NCI-H2227 (cell line): ENCODE results near the gene GPC4.
A peak's percentile ranks its signal among the peaks of the same experiment; 100 is the strongest.

Experiments used
- DNase-seq: peaks from one replicate; lab custom pipeline; 2025; ENCODE audit not compliant: unreplicated experiment; lab: John Stamatoyannopoulos, UW

Gene GPC4

DNA sequence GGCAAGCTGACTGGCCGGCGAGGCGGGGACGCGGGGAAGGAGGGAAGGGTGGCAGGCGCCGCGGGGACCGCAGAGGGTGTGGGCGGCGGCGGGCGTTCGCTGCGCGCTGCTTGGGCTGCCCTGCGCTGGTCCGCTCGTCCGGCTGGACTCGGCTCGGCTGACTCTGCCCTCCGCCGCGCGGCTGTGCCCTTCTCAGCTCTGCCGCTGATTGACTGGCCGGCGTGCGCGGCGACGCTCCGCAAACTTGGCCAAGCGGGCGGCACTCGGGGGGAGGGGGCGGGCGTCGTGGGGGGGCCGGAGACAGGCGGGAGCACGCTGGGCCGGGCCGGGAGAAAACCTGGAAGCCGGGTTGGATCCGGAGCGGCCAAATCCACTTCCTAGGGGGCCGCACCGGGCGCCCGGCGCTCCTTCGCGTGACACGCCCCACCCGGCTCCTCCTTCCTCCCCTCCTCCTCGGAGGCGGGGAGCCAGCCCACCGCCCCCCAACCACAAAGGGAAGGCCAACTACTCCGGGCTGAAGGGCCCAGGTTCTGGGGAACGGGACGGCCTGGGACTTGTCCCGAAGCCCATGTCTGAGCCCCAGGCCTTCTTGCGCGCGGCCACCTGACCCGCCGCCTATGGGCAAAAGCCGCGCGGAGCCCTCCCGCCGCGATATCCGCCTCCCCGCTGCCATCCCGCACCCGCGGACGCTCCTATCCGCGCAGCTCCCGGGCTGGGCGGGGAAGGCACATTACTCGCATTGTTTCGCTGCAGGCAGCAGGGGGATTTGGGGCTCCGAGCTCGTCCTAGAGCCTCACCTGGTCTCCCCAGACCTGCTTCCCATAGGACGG lies at the start of gene GPC4:
Gene GPC4 (minus strand): TSS at position 214 of the 830 bp plus-strand sequence. CDS start 524 bp downstream, outside the sequence.
- peak; percentile 44 for DNase-seq

GRCh38 chrX:133461231-133461630 lies 45.9 kb upstream of the GPC4 start:
- no peak for DNase-seq

GRCh38 chrX:133454924-133455323 lies 39.6 kb upstream of the GPC4 start:
- DNase-seq, result no peak

DNA sequence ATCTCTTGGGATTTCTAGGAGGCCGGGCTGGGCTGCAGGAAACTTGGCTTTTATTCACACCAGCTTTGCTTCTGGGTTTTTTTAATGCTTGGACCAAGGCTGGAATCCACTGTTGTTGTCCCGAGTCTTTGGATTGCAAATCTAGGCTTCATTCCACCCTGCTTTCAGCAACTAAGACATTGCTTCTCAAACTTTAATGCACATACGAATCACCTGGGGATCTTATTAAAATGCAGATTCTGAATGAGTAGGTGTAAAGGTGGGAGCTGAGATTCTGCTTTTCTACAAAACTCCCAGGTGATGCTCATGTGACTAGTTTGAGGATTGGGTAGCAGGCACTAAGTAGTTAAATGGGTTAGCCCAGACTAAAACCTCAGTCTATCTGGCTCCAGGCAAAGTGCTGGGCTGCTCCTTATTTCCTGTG lies 39.2 kb upstream of the GPC4 start:
- no peak for DNase-seq

- DNase-seq, result no peak
These were observed 33.3 kb upstream of the GPC4 start for GRCh38 chrX:133448512-133449076.

- no peak for DNase-seq
These were observed 29.9 kb upstream of the GPC4 start for GRCh38 chrX:133444952-133445831.

- DNase-seq, result no peak
These were observed 28.9 kb upstream of the GPC4 start for GRCh38 chrX:133444196-133444595.

- DNase-seq, result no peak
These were observed 25.5 kb upstream of the GPC4 start for GRCh38 chrX:133440797-133441163.

DNA sequence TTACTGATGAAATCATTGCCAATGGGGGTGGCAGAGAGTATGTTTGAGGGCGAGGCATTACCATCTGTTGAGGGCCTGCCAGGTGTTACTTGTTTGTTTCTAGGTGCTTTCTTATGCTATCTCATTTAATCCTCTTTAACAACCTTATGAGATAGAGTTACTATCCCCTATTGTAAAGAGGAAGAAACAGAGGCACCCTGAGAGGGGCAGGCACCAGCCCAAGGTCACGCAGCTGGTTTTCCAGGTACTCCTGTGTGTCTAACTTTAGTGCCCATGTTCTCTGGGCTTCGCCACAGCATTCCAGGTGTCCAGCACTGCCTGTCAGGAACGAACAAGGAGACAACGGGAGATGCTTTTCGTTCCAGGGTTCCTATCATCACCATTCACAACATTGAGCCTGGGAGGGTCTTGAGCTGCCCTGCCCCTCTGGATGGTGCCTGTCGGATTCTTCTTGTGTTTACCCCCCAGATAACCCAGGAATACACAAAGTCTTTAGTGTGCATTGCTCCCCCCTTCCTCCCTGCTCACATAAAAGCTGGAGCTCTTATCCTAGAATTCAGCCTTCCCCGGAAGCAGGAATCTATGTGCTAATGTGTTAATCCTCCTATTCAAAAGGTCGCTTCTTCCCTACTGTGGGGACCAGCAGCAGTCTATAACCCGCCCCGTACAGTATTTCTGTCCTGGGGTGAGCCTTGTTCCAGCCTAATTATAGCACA lies 24.9 kb upstream of the GPC4 start:
- no peak for DNase-seq

DNA sequence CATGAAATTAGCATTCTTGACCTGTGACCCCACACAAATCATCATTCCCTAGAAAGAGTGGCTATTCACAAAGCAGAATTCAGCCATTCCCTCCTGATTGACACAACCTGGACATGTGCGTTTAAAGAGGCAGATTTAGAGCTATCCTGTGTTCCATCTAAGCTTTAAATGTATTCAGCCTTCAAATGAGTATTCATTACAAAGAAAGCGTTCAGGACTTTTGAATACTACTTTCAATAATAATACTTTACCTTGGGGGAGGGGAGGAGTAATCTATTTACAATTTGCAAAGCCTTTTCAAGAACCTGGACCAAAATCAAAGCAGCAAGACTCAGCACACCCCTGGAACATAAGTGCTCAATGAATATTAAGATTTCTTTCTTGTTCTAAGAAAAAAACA lies 22.5 kb upstream of the GPC4 start:
- DNase-seq, result no peak

DNA sequence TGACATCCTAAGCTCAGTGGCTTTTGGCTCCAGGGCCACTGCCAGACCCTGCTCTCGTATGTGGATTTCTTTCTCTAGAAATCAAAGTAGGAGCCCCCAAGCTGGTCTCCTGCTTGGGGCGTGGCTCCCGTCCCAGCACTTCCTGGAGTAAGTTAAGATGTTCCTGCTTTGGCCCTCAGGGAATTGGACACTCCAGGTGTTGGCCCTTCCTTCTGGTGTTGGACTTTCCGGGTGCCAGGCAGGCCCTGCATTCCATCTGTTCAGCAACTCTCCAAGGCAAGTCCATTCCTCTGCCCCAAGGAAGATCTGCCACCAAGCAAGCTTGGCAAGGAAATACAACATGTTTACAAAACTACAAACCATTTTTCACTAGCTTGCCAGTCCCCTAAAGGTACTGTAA lies 22.1 kb upstream of the GPC4 start:
- no peak for DNase-seq

GRCh38 chrX:133435544-133436124 lies 20.3 kb upstream of the GPC4 start:
- no peak for DNase-seq

DNA sequence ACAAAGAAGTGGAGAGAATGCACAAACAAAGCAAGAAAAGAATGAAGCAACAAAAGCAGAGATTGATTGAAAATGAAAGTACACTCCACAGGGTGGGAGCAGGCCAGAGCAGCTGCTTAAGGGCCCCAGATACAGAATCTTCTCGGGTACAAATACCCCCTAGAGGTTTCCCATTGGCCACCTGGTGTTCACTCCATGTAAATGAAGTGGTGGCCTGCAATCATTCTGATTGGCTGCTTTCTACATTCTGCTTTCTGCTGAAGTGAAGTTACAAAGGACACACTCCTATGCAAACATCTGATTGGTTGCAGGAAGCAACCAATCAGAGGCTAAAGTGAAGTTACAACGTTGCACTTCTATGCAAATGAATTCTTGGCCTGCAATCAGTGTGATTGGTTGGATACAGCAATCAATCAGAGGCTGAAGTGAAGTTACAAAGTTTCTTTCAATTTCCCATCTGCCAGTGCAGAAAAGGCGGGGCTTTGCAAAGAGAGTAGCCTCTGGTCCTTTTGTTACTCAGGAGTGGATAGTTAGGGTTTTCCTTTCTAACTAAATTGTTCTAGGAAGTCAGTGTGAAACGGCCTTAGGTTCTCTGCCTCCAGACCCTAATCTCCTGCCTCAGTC lies 19.0 kb upstream of the GPC4 start:
- no peak for DNase-seq

GRCh38 chrX:133419911-133420310 lies 4.6 kb upstream of the GPC4 start:
- no peak for DNase-seq

GRCh38 chrX:133418588-133418987 lies 3.3 kb upstream of the GPC4 start:
- no peak for DNase-seq

GRCh38 chrX:133417364-133417763 lies 2.1 kb upstream of the GPC4 start:
- DNase-seq, result no peak

- no peak for DNase-seq
These were observed 648 bp downstream of the GPC4 start for GRCh38 chrX:133414406-133415275.

- no peak for DNase-seq
These were observed 1.9 kb downstream of the GPC4 start for GRCh38 chrX:133413218-133413925.

GRCh38 chrX:133412665-133413064 lies 2.6 kb downstream of the GPC4 start:
- DNase-seq, result no peak
